ENCODE results near the gene CYLD. TPM values are rescaled to one million over a fixed set of nuclear protein-coding genes. Genes with fewer than 3 reads are reported as not detected.

Gene CYLD
- polyA plus RNA-seq, 1 donor (not counting 4 experiments of a cell fraction or from before 2014, with no cell fraction given), result 24.7 TPM

DNA sequence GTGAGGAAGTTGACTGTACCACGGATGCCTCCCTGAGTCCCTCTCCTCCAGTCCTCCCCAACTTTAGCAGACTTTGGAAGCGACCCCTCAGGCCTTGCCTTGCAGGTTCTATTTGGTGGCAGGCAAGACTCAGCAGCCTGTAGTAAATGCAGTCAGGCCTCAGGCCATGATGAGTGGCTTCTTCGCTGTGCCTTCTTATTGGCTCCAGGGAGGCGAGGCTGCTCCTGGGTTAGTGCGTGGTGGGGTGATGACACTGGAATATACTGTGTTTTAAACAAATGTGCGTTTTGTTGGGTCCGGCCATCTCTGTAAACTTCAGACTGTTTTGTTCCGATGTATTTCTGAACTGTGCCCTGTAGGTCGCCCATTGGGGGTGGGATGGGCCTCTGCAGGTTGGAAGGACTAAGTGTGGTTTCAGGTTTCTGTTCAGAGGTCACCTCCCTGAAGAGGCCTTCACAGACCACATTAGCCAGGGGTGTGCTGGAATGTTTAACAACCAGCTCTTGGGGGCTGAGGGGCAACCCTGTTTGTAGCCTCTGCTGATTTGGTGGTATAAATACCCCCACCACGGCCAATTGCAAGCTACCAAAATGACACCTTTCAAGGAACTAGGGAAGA is 62.5 kb downstream of the CYLD start:
- DNase-seq (ENCODE audit: low read depth, low spot score) (no peak), FAIRE-seq (no peak)
- Histone ChIP-seq H3K4me1 (ENCODE audit: control insufficient read depth, extremely low read depth, insufficient read depth, low read length) (no peaks in the 10 kb centered on the region), H3K9me1 (ENCODE audit: control insufficient read depth, extremely low read depth, insufficient read depth, low read length) (no peaks in the 10 kb centered on the region), H3K9ac (ENCODE audit: control insufficient read depth, extremely low read depth, insufficient read depth, low read length) (no peak overlapping the region), H3K9me3 (ENCODE audit: control insufficient read depth, low read depth, low read length) (no peaks in the 10 kb centered on the region), H2AFZ (ENCODE audit: control insufficient read depth, low read length) (no peak overlapping the region), H3K27me3 (ENCODE audit: control insufficient read depth, extremely low read depth, insufficient read depth, low read length) (no peaks in the 10 kb centered on the region), H3K36me3 (ENCODE audit: control insufficient read depth in 2 of 2, extremely low read depth in 1 of 2, insufficient read depth in 2 of 2, low read length in 2 of 2) (no peaks in the 10 kb centered on the region), H4K20me1 (ENCODE audit: control insufficient read depth, extremely low read depth, insufficient read depth, low read length) (no peaks in the 10 kb centered on the region), H3K4me3 (ENCODE audit: control insufficient read depth in 2 of 3, extremely low read depth in 1 of 3, insufficient read depth in 2 of 3, low read depth in 1 of 3, low read length in 3 of 3) (no peak overlapping the region), H3K79me2 (ENCODE audit: control insufficient read depth, insufficient read depth, low read length) (no peaks in the 10 kb centered on the region), H3K27ac (ENCODE audit: control insufficient read depth, insufficient read depth, low read length) (no peak overlapping the region), H3K4me2 (ENCODE audit: control insufficient read depth, extremely low read depth, insufficient read depth, low read depth, low read length) (no peak overlapping the region)
- TF ChIP-seq EZH2 (IDR thresholded peaks at IDR 0.05; ENCODE audit: low read length), result no peak
- TF ChIP-seq, protein P1, sequence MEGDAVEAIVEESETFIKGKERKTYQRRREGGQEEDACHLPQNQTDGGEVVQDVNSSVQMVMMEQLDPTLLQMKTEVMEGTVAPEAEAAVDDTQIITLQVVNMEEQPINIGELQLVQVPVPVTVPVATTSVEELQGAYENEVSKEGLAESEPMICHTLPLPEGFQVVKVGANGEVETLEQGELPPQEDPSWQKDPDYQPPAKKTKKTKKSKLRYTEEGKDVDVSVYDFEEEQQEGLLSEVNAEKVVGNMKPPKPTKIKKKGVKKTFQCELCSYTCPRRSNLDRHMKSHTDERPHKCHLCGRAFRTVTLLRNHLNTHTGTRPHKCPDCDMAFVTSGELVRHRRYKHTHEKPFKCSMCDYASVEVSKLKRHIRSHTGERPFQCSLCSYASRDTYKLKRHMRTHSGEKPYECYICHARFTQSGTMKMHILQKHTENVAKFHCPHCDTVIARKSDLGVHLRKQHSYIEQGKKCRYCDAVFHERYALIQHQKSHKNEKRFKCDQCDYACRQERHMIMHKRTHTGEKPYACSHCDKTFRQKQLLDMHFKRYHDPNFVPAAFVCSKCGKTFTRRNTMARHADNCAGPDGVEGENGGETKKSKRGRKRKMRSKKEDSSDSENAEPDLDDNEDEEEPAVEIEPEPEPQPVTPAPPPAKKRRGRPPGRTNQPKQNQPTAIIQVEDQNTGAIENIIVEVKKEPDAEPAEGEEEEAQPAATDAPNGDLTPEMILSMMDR (optimal IDR thresholded peaks at IDR 0.05 in 1 of 3, IDR thresholded peaks at IDR 0.05 in 1 of 3, conservative IDR thresholded peaks at IDR 0.05 in 1 of 3; ENCODE audit: extremely low read depth in 1 of 3, insufficient read depth in 2 of 3, low read length in 3 of 3), result no peak
- dilution Hi-C loops (cut with MboI; ENCODE audit: extremely low pct_ligation_motif_present, low sequenced_read_pairs), result no loop called here

DNA sequence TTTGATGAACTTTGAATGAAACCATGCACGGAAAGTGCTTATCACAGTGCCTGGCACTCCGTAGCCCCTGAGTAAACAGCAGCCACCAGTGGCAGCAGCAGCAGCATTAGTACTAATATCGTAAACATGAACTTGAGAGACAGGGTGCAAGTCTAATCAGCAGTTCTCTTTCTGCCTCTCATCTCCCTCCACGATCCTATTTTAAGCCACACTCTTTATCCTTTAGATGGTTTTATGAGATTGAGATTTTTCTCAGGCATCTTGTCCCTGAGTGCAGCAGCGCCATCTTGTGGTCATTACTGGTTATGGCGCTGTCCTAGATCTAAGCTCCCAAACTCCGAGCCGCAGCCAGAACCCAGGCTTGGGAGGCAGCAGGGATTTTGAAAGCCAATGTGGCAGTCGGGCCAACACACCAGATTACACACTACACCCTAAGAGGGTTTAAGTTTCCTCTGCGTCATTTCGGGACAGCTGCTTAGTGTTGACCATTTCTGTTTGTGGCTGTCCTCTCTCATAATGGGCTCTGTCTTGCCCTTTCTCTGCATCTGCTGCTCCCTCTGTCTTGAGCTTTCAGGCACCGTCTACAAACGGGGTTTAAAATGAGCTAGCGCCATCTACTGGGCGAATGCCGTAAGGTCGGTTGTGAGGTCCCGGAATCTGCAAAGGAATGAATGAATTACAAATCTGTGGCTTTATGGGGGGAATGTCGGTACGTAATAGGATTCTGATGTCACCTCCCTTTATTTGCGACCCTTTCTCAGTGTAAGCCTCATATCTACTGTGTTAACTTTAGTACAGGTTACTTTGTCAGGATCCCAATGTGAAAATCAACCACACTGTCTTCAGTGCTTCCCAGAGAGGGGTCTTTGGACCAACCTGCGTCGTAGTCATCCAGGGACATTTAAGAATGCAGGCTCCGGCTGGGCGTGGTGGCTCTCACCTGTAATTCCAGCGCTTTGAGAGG is 64.5 kb downstream of the CYLD start:
- H3K27me3 ChIP-seq (ENCODE audit: control insufficient read depth, extremely low read depth, insufficient read depth, low read length), result no peaks in the 10 kb centered on the region
- H2AFZ ChIP-seq (ENCODE audit: control insufficient read depth, low read length), result peak overlapping the region; percentile 97
- peak overlapping the region; percentile 94 for H3K4me2 ChIP-seq (ENCODE audit: control insufficient read depth, extremely low read depth, insufficient read depth, low read depth, low read length)
- TF ChIP-seq, protein P1 (optimal IDR thresholded peaks at IDR 0.05 in 1 of 3, IDR thresholded peaks at IDR 0.05 in 1 of 3, conservative IDR thresholded peaks at IDR 0.05 in 1 of 3; ENCODE audit: extremely low read depth in 1 of 3, insufficient read depth in 2 of 3, low read length in 3 of 3), result peak; percentile 73 to 89 (median 86)
- no peak for TF ChIP-seq EZH2 (IDR thresholded peaks at IDR 0.05; ENCODE audit: low read length)
- peak overlapping the region; percentile 34 for H3K9ac ChIP-seq (ENCODE audit: control insufficient read depth, extremely low read depth, insufficient read depth, low read length)
- peak; percentile 90 for FAIRE-seq
- H3K27ac ChIP-seq (ENCODE audit: control insufficient read depth, insufficient read depth, low read length), result no peak overlapping the region
- no peaks in the 10 kb centered on the region for H3K9me1 ChIP-seq (ENCODE audit: control insufficient read depth, extremely low read depth, insufficient read depth, low read length)
- no peaks in the 10 kb centered on the region for H4K20me1 ChIP-seq (ENCODE audit: control insufficient read depth, extremely low read depth, insufficient read depth, low read length)
- no peaks in the 10 kb centered on the region for H3K4me1 ChIP-seq (ENCODE audit: control insufficient read depth, extremely low read depth, insufficient read depth, low read length)
- H3K4me3 ChIP-seq (ENCODE audit: control insufficient read depth in 2 of 3, extremely low read depth in 1 of 3, insufficient read depth in 2 of 3, low read depth in 1 of 3, low read length in 3 of 3), result peak overlapping the region in 2 of 3 experiments; percentile 53 to 63
- dilution Hi-C loops (cut with MboI; ENCODE audit: extremely low pct_ligation_motif_present, low sequenced_read_pairs), result no loop called here
- no peaks in the 10 kb centered on the region for H3K79me2 ChIP-seq (ENCODE audit: control insufficient read depth, insufficient read depth, low read length)
- H3K36me3 ChIP-seq (ENCODE audit: control insufficient read depth in 2 of 2, extremely low read depth in 1 of 2, insufficient read depth in 2 of 2, low read length in 2 of 2), result no peaks in the 10 kb centered on the region
- H3K9me3 ChIP-seq (ENCODE audit: control insufficient read depth, low read depth, low read length), result no peaks in the 10 kb centered on the region
- DNase-seq (ENCODE audit: low read depth, low spot score), result peak; percentile 75
